ENCODE results near the gene NPL. TPM values are rescaled to one million over a fixed set of nuclear protein-coding genes. Genes with fewer than 3 reads are reported as not detected.

Gene NPL
- total RNA-seq, 1 experiment from 2014 or later, result 2.4 TPM

- Histone ChIP-seq H3K27ac (ENCODE audit: insufficient read length, low read depth, low read length) (no peak overlapping the region), H3K23me2 (ENCODE audit: insufficient read length, low read depth, low read length, poor library complexity, severe bottlenecking) (no peaks in the 10 kb centered on the region), H3K23ac (ENCODE audit: insufficient read length, low read depth, low read length) (no peak overlapping the region), H3K4me2 (ENCODE audit: insufficient read depth, insufficient read length, low read length) (no peak overlapping the region), H3K9ac (ENCODE audit: extremely low read depth, insufficient read length, low read length) (no peak overlapping the region), H2BK12ac (ENCODE audit: insufficient read length, low read depth, low read length) (no peak overlapping the region), H4K20me1 (ENCODE audit: control insufficient read depth, insufficient read depth, insufficient read length) (no peaks in the 10 kb centered on the region), H3T11ph (ENCODE audit: low read length) (no peak overlapping the region), H2AK5ac (ENCODE audit: insufficient read length, low read length) (no peak overlapping the region), H4K8ac (replicated peaks; ENCODE audit: insufficient read length, low read depth, low read length) (no peak overlapping the region), H3K4ac (ENCODE audit: low read depth, low read length) (no peak overlapping the region), H4K5ac (ENCODE audit: insufficient read length, low read depth, low read length) (no peak overlapping the region), H3K79me1 (ENCODE audit: insufficient read depth, low read depth, low read length, poor library complexity, severe bottlenecking) (peaks cover 6% of the 10 kb centered on the region), H3K4me1 (ENCODE audit: insufficient read depth, low read length) (no peaks in the 10 kb centered on the region), H2AFZ (ENCODE audit: low read length) (no peak overlapping the region), H3K18ac (ENCODE audit: insufficient read length, low read depth, low read length) (no peak overlapping the region), H3K9me3 (ENCODE audit: control insufficient read depth, low read depth, low read length) (no peaks in the 10 kb centered on the region), H2BK20ac (ENCODE audit: low read depth, low read length, poor library complexity, severe bottlenecking) (no peak overlapping the region), H3K14ac (ENCODE audit: insufficient read depth, low read length) (no peak overlapping the region), H3K79me2 (ENCODE audit: insufficient read depth, low read length) (no peaks in the 10 kb centered on the region), H2BK15ac (ENCODE audit: low read depth, low read length) (no peak overlapping the region), H3K27me3 (ENCODE audit: insufficient read depth, low read length) (no peaks in the 10 kb centered on the region), H2BK5ac (ENCODE audit: insufficient read length, low read length) (no peak overlapping the region), H2BK120ac (ENCODE audit: low read depth, low read length, poor library complexity, severe bottlenecking) (no peak overlapping the region), H4K91ac (ENCODE audit: insufficient read length, low read depth, low read length) (no peak overlapping the region), H3K56ac (ENCODE audit: insufficient read length, low read depth, low read length) (no peak overlapping the region)
- Mint-ChIP-seq H3K9me3 (no peaks in the 10 kb centered on the region), H3K36me3 (ENCODE audit: insufficient read depth in 1 of 3, low read depth in 3 of 3) (peaks cover 75 to 100% (median 94%) of the 10 kb centered on the region in 3 experiments; a peak in 6 of 7 replicates), H3K27ac (no peak overlapping the region), H3K4me1 (no peaks in the 10 kb centered on the region), H3K27me3 (ENCODE audit: low read depth) (no peaks in the 10 kb centered on the region), H3K4me3 (no peak overlapping the region)
- TF ChIP-seq, protein P1, sequence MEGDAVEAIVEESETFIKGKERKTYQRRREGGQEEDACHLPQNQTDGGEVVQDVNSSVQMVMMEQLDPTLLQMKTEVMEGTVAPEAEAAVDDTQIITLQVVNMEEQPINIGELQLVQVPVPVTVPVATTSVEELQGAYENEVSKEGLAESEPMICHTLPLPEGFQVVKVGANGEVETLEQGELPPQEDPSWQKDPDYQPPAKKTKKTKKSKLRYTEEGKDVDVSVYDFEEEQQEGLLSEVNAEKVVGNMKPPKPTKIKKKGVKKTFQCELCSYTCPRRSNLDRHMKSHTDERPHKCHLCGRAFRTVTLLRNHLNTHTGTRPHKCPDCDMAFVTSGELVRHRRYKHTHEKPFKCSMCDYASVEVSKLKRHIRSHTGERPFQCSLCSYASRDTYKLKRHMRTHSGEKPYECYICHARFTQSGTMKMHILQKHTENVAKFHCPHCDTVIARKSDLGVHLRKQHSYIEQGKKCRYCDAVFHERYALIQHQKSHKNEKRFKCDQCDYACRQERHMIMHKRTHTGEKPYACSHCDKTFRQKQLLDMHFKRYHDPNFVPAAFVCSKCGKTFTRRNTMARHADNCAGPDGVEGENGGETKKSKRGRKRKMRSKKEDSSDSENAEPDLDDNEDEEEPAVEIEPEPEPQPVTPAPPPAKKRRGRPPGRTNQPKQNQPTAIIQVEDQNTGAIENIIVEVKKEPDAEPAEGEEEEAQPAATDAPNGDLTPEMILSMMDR (conservative IDR thresholded peaks at IDR 0.05), result no peak
- DNase-seq, result no peak
- WGBS (ENCODE audit: extremely low coverage, insufficient read length, low lambda C conversion rate), result no CpG with 5 or more reads among the region's 2 CpGs
Measured at GRCh38 chr1:182861994-182862393, 72.4 kb downstream of the NPL start.
